ENCODE results near the gene ALOX15B.
"Not testable (repeated sequence)": the region's sequence is repeated elsewhere in the genome, so short reads cannot be mapped to it uniquely, and the experiment has no call there.

ALOX15B gene

DNA sequence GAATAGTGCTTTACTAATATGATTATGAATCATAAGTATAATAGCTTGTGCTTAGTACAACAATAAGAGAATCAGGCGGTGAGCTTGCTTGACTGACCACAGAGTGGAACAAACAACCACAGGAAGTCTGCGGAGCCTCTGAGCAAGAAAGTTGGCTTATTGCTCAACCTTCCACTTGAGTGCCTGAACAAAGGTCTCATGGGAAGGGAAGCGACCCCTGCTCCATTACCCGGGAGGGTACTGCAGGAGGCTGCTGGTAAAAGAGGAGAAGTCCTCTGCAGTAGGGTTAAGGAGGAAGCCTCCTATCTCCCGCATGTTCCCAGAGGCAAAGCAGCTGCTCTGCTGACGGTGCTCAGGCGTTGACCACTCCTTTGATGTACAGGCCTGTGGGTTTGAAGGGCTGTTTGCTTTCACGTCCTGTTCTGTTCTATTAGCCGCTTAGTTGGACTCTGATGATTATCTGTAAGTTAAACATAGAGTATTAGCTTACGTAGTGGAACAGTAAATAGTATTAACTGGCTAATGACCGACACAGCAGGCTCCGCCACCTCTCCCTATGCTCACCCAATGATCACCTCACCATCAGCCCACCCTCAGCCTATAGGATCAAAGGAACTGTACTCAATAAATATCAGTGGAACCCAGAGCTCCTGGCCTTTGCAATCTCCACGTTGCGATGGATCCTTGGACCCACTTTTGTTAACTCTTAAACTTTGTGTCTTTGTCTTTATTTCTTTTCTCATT, 17.5 kb downstream of the ALOX15B start:
- no peak for DNase-seq
- in situ Hi-C loops (cut with HindIII; ENCODE audit: low pct_ligation_motif_present, low pct_unique_long_range_greater_than_20kb, low sequenced_read_pairs): no loop called here

DNA sequence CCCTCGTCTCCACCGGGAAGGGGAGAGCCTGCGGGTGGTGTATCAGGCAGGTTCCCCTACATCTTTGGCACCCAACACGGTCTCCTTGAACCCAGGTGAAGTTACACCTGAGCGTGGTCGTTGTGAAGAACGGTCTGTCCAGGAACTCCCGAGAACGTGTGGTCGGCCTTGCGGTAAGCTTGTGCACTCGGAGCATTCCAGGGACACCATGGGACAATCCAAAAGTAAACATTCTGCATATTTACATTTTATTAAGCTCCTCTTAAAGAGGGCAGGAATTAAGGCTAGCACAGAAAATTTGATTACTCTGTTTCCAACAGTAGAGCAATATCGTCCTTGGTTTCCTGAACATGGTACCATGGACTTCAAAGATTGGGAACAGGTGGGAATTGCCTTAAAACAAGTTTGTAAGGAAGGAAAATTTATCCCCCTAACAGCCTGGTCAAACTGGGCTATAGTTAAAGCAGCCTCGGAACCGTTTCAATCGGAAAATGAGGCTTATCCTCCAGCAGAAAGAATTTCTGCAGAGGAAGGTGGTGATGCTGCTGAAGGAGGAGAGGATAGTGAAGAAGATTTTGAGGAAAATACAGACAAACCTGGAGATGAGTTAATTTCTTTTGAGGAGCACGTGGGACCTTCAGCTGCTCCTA, 18.2 kb downstream of the ALOX15B start:
- DNase-seq: no peak

DNA sequence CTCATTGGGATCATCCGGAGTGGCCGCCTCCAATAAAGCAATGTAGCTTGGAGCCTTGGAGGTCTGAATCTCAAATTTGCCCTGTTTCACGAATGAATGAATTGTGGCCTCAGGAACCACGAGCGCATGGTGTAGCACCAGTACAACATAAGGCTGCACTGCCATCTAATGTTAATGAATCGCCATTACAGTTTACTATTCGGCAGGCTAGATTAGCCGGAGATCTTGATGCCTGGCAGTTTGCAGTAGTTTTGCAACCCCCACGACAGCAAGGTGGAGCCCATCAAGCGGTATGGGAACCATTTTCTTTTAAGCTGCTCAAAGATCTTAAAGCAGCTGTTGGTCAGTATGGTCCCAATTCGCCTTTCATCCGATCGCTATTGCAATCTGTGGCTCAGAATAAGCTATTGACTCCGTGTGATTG, 18.8 kb downstream of the ALOX15B start:
- in situ Hi-C loops (cut with HindIII; ENCODE audit: low pct_ligation_motif_present, low pct_unique_long_range_greater_than_20kb, low sequenced_read_pairs): no loop called here
- peak; percentile 83 for DNase-seq

More for the DNA sequence above, 18.2 kb downstream of the ALOX15B start:
- in situ Hi-C loops (cut with HindIII; ENCODE audit: low pct_ligation_motif_present, low pct_unique_long_range_greater_than_20kb, low sequenced_read_pairs): no loop called here

DNA sequence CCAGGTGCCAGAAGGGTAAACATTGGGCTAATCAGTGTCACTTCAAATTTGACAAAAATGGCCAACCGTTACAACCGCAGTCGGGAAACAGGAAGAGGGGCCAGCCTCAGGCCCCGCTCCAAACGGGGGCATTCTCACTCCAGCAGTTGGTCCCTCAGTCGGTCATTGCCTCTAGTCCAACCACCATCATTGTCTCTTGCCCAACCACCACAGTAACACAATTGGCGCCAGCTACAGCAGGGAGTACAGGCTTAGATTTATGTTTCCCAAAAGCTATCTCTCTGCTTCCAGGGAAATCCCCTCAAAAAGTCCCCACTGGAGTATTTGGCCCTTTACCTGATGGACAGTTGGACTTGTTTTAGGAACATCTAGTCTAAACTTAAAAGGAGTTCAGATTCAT, 20.3 kb downstream of the ALOX15B start:
- no peak for DNase-seq
- in situ Hi-C loops (cut with HindIII; ENCODE audit: low pct_ligation_motif_present, low pct_unique_long_range_greater_than_20kb, low sequenced_read_pairs): no loop called here

DNA sequence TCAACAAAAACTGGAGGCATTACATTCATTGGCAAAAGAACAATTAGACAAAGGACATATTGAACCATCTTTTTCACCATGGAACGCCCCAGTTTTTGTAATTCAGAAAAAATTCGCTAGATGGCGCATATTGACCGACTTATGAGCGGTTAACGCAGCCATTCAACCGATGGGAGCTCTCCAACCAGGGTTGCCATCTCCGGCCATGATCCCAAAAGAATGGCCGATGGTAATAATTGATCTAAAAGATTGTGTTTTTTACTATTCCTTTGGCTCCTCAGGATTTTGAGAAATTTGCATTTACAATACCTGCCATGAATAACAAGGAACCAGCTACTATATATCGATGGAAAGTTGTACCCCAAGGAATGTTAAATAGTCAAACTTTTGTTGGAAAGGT, 21.4 kb downstream of the ALOX15B start:
- DNase-seq: peak; percentile 79
- in situ Hi-C loops (cut with HindIII; ENCODE audit: low pct_ligation_motif_present, low pct_unique_long_range_greater_than_20kb, low sequenced_read_pairs): no loop called here

DNA sequence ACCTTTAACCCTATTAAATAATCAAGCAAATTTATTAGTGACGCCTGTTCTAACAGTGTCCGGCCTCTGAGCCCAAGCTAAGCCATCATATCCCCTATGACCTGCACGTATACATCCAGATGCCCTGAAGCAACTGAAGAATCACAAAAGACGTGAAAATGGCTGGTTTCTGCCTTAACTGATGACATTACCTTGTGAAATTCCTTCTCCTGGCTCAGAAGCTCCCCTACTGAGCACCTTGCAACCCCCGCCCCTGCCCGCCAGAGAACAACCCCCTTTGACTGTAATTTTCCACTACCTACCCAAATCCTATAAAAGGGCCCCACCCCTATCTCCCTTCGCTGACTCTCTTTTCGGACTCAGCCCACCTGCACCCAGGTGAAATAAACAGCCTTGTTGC, 23.0 kb downstream of the ALOX15B start:
- DNase-seq; in situ Hi-C loops (cut with HindIII; ENCODE audit: low pct_ligation_motif_present, low pct_unique_long_range_greater_than_20kb, low sequenced_read_pairs): not testable (repeated sequence)

DNA sequence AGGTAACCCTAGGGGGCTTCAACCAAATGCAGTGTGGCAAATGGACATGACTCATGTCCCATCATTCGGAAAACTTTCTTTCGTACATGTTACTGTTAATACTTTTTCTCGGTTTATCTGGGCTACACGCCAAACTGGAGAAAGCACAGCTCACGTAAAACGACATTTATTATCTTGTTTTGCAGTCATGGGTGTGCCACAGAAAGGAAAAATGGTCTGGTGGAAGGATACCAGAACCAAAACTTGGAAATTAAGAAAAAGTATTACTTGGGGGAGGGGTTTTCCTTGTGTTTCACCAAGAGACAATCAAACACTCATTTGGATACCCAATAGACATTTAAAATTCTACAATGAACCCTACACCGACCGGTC, 23.6 kb downstream of the ALOX15B start:
- in situ Hi-C loops (cut with HindIII; ENCODE audit: low pct_ligation_motif_present, low pct_unique_long_range_greater_than_20kb, low sequenced_read_pairs): no loop called here
- no peak for DNase-seq

DNA sequence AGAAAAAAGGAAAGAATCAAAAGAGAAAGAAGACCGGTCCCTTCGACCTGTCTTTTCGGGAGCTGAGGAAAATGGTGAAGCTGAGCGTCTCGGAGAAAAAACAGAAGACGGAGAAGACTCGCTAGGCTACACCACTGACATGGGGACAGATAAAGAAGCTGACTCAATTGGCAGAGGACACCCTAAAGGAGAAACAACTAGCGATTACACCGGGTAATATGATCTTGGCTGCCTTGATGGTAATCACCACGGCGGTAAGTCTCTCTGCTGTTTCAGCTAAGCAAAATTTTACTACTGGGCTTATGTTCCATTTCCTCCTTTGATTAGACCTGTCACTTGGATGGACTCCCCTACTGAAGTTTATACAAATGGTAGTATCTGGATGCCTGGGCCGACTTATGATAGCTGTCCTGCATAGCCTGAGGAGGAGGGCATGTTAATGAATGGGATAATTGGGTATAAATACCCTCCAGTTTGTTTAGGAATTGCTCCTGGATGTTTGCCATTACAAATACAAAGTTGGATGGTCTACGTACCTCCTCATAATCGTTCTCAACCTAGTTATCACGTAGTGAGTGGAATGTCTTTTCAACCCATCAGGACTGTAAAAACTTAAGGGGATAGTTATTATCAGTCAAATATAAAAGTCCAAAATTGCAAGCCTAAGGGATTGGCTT, 24.1 kb downstream of the ALOX15B start:
- in situ Hi-C loops (cut with HindIII; ENCODE audit: low pct_ligation_motif_present, low pct_unique_long_range_greater_than_20kb, low sequenced_read_pairs): no loop called here
- no peak for DNase-seq

DNA sequence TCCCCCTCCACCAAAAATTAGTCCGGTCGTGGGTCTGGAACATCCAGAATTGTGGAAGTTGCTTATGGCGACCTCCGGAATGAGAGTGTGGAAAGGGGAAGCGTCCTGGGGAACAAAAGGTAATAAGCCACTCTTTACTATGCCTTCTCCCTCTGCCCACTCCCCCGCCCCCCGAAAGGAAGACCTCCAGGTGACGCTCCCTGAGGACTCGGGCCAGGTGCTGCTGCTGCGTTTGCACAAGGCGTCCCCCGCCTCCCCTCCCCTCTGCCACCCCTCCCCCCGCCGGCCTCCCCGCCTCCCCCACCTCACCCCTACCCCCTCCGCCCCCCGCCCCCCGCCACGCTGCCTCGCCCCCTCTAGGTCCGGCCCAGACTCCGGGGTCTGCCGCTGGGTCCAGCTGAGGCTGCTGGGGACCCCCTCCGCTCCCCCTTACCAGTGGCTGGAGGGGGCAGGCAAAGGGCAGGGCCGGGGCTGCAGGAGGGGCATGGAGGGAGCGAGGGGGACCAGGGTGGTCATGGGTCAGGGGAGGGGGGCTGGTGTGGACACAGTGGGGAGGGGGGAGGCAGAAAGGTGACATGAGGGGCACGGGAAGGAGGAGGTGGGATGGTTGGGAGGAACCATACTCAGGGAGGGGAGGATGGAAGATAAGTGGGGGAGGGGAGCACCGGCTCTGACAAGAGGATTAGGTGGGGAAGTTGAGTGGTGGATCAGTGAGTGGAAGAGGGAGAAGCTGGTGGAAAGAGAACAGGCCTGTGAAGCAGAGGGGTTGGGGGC, 25.1 kb downstream of the ALOX15B start:
- DNase-seq: no peak
- in situ Hi-C loops (cut with HindIII; ENCODE audit: low pct_ligation_motif_present, low pct_unique_long_range_greater_than_20kb, low sequenced_read_pairs): no loop called here

DNA sequence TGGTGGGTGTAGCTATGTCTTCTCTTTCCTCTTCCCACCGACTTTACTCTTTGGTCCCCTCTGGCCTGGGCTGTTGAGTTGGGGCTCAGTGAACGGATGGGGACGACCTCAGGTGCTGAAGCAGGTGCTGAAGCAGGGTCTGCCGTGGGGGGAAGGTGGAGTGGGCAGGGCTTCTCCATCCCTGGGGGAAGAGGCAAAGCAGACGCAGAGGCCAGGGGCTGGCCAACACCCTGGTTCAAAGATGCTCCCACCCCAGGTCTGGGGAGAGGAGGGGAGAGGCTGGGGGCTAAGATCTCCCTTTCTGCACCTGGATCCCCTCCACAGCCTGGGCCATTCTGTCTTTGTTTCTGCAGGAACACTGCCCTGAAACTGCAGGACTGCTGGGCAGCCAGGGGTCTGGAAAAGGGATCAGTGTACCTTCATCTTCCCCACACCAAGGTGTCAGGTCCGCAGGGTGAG, 25.7 kb downstream of the ALOX15B start:
- in situ Hi-C loops (cut with HindIII; ENCODE audit: low pct_ligation_motif_present, low pct_unique_long_range_greater_than_20kb, low sequenced_read_pairs): no loop called here
- DNase-seq: no peak

DNA sequence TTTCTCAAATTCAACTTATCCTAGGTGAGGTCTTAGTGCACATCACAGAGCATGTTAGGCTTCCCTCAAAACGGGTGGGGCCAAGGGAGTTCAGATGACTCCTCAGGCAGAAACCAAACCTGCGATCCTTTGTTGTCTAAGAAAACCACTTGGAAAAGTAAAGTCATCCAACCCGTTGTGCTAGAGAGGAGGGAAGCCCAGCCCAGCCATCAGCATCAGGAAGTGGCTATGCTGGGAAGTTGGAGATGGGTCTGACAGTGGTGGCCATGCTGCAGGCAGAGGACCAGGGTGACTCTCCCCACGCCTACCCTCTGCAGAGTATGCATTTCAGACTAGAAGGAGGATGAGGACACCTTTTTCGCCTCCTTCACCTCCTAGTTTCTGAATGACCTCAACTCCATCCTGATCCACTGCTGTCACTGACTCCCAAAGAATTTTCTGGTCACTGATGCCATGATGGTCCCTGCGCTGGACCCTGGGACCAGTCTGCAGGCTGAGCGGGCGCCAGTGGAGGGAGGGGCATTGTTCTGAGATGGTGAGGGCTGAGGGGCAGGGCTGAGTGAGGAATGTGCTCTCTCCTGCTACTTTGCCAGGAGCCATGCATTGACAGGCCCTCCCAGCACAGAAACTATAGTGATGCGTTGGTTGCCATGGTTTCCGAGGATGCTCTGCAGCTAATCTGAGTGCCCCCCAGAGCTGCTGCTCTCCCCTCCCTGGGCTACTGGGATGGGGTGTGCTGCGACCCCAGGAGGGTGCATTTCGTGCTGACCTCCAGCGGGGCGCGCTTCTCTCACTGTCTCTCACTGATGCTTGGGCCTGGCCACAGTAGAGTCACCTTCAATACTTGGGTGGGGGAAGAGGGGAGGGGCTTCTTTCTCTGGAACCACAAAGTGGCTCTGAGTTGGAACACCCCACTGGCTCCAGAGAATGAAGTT, 28.2 kb downstream of the ALOX15B start:
- in situ Hi-C loops (cut with HindIII; ENCODE audit: low pct_ligation_motif_present, low pct_unique_long_range_greater_than_20kb, low sequenced_read_pairs): no loop called here
- no peak for DNase-seq

DNA sequence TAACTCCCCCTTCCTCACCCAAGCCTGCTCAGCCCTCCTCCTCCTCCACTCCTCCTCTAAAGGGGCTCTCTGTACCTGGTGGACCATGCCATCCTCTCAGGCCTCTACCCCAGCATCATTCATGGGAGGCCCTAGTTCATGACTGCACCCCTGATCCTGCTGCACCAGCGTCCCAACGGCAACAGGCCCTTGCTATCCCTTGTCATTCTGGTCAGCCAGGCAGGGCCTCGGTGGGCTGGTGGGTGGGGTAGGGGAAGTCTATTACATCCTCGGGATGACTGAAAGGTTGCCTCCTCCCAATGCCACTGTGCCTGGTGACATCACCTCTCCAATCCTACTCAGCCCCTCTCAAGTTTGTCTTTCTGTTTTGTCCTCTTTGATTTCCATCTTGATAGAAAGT, 28.9 kb downstream of the ALOX15B start:
- in situ Hi-C loops (cut with HindIII; ENCODE audit: low pct_ligation_motif_present, low pct_unique_long_range_greater_than_20kb, low sequenced_read_pairs): no loop called here
- no peak for DNase-seq

DNA sequence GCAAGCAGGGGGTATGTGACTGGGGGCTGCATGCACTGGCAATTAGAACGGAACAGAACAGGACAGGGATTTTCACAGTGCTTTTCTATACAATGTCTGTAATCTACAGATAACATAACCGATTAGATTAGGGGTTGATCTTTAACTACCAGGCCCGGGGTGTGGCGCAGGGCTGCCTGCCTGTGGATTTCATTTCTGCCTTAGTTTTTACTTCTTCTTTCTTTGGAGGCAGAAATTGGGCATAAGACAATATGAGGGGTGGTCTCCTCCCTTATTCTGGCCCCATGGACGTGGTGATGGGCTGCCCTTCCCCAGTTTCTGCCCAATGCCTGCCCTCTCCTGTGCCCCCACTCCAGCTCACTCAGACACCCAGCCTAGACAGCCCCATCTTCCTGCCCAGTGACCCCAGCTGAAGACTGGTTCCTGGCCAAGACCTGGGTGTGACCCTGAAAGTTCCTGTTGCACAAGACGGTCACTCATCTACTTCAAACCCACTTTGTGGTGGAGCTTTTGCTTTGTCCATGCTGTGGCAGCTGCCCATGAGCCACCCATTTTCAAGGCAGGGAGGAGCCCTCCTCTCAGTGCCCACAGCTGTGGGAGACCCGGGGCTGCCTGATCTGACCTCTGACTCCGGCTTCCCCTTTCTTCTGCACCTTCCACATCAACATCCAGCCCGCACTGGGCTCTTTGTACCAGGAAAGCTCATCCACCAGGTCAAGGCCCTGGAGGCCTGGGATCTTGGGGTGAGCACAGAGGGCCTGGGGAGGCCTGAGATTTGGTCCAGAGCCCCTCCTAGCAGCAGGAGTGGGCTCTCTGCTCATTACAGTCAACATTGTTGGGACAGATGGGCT, 30.1 kb downstream of the ALOX15B start:
- in situ Hi-C loops (cut with HindIII; ENCODE audit: low pct_ligation_motif_present, low pct_unique_long_range_greater_than_20kb, low sequenced_read_pairs): no loop called here
- no peak for DNase-seq

DNA sequence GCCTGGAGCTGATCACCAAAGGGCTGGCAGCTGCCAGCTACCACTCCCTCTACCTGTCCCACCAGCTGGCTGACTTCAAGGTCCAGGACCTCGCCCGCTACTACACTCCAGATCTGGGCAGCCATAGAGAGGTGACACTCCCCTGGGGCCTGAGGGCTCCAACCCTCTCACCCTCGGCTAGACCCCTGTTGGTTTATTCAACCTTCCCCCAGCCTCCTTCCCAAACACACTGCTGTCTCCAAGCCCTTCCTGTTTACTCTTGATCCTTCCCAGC, 30.7 kb downstream of the ALOX15B start:
- no peak for DNase-seq
- in situ Hi-C loops (cut with HindIII; ENCODE audit: low pct_ligation_motif_present, low pct_unique_long_range_greater_than_20kb, low sequenced_read_pairs): no loop called here

DNA sequence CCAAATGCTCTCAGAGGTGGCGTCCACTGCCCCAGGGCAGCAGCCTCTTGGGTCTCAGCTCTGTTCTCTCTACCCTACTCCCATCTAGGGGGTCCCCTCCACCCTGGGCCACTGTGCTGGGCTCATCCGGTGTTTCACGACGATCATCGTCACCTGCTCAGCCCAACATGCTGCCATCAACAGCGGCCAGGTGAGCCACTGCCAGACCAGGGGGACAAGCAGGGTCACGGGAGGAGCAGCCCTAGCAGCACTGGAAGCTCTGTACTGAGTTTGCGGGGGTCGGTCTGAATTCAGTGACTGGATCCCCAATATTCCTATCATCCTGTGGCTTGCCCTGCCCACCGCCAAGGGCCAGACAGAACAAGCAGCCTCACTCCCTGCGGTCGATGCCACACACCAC, 32.6 kb downstream of the ALOX15B start:
- in situ Hi-C loops (cut with HindIII; ENCODE audit: low pct_ligation_motif_present, low pct_unique_long_range_greater_than_20kb, low sequenced_read_pairs): no loop called here
- no peak for DNase-seq

DNA sequence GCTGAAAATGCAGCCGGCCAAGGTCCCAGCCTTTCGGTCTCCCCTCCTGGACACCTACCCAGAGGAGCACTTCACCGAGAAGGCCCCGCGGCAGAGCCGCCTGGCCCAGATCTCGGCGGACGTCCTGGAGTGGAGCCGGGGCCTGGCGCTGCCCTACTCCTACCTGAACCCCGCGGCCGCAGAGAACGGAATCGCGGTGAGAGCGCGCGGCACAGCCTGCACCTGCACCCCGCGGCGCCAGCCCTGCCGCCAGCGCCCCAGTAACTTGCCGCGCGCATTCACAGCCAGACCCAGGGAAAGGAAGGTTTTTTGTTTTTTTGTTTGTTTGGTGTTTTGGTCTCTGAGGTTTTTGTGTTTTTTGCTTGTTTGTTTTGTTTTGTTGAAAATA, 33.5 kb downstream of the ALOX15B start:
- in situ Hi-C loops (cut with HindIII; ENCODE audit: low pct_ligation_motif_present, low pct_unique_long_range_greater_than_20kb, low sequenced_read_pairs): no loop called here
- DNase-seq: no peak

DNA sequence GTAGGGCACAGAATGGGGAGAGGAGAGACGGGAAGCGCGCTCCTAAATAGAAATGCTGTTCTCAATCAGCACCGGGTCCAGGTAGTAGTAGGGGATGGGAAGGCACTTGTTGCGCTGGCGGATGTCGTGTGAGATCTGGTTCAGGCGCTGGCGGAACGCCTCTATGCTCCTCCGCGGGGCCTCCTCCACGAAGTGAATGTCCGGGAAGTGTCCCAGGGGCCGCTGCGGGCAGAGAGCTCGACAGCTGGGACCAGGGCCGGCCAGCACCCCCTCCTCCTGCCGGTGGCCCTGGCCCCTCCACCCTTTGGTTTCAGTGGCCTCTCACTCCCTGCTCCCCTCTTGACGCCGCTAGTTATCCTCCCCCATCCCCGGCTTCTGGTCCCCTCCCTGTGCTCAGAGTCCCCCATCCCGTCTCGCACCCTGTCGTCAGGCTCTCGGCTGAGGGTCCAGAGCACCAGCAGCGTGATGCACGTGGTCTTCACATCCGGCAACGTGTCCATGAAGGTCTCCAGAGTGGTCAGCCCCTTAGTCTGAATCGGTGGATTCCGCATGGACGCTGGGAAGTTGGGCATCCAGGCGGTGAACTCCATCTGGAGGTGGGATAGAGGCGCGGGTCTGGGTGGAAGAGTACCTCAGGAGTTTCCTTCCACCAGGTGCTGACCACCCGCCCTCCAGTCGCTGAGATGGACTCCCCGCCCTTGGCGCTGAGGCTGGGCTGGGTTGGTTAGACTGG, 34.0 kb downstream of the ALOX15B start:
- in situ Hi-C loops (cut with HindIII; ENCODE audit: low pct_ligation_motif_present, low pct_unique_long_range_greater_than_20kb, low sequenced_read_pairs): no loop called here
- DNase-seq: no peak

Measured in ACHN (cell line).